Measurements from ENCODE around the gene ART5.

- TF ChIP-seq POLR2A (IDR thresholded peaks at IDR 0.05; ENCODE audit: low read length) (no peak), GATA1 (IDR thresholded peaks at IDR 0.05; ENCODE audit: low read depth, low read length) (no peak)
Measured at GRCh38 chr11:3605771-3606203, 36.0 kb downstream of the ART5 start.

Data from erythroblast (primary cell).